HK-2 (cell line): ENCODE measurements around the gene SPTBN5.

Experiments
- DNase-seq: peaks from one replicate; pipeline ENCODE4 v3.0.0-alpha.2; 2018; ENCODE audit not compliant: unreplicated experiment

The SPTBN5 gene

GRCh38 chr15:41904541-41905005 is 10.7 kb upstream of the SPTBN5 start:
- DNase-seq: peak; percentile 56

GRCh38 chr15:41903782-41904181 is 9.9 kb upstream of the SPTBN5 start:
- DNase-seq: no peak

GRCh38 chr15:41901431-41901830 is 7.6 kb upstream of the SPTBN5 start:
- DNase-seq: no peak

GRCh38 chr15:41900526-41901380 is 6.9 kb upstream of the SPTBN5 start:
- no peak for DNase-seq

- no peak for DNase-seq
Measured at GRCh38 chr15:41899854-41900442, 6.1 kb upstream of the SPTBN5 start.

GRCh38 chr15:41897363-41897799 is 3.5 kb upstream of the SPTBN5 start:
- DNase-seq: no peak

- DNase-seq: no peak
Measured at GRCh38 chr15:41896566-41896965, 2.7 kb upstream of the SPTBN5 start.

- no peak for DNase-seq
Measured at GRCh38 chr15:41895957-41896356, 2.1 kb upstream of the SPTBN5 start.

- DNase-seq: no peak
Measured at GRCh38 chr15:41895491-41895890, 1.6 kb upstream of the SPTBN5 start.

- peak; percentile 79 for DNase-seq
Measured at GRCh38 chr15:41894791-41895463, 1.1 kb upstream of the SPTBN5 start.

- no peak for DNase-seq
Measured at GRCh38 chr15:41894251-41894790, 468 bp upstream of the SPTBN5 start.

- DNase-seq: peak; percentile 44
Measured at GRCh38 chr15:41892621-41893421, 1.0 kb downstream of the SPTBN5 start.

- DNase-seq: no peak
Measured at GRCh38 chr15:41891946-41892345, 1.9 kb downstream of the SPTBN5 start.

- no peak for DNase-seq
Measured at GRCh38 chr15:41891226-41891625, 2.6 kb downstream of the SPTBN5 start.

GRCh38 chr15:41890050-41890690 is 3.7 kb downstream of the SPTBN5 start:
- DNase-seq: no peak

GRCh38 chr15:41888662-41889253 is 5.1 kb downstream of the SPTBN5 start:
- DNase-seq: no peak

- no peak for DNase-seq
Measured at GRCh38 chr15:41887893-41888292, 6.0 kb downstream of the SPTBN5 start.

- no peak for DNase-seq
Measured at GRCh38 chr15:41887161-41887560, 6.7 kb downstream of the SPTBN5 start.

GRCh38 chr15:41886741-41887140 is 7.1 kb downstream of the SPTBN5 start:
- no peak for DNase-seq

GRCh38 chr15:41885841-41886240 is 8.0 kb downstream of the SPTBN5 start:
- DNase-seq: no peak

- DNase-seq: no peak
Measured at GRCh38 chr15:41885321-41885720, 8.5 kb downstream of the SPTBN5 start.
